Astrocyte (in vitro differentiated cells and primary cell): ENCODE results near the gene SLC6A20. TPM values are rescaled to one million over a fixed set of nuclear protein-coding genes. Genes with fewer than 3 reads are reported as not detected.

Experiments used
- DNase-seq: peaks from one replicate; pipeline ENCODE4 v3.0.0-alpha.2; 2010; ENCODE audit warnings: low read depth
- FAIRE-seq: peaks from 2 replicates; lab custom pipeline; 2011; peaks lifted over from hg19 to GRCh38; lab: Jason Lieb, UNC
- H2AFZ ChIP-seq: 2 replicates; pipeline ENCODE4 v1.6.0; 2012; ENCODE audit warnings: low read depth, low read length, inconsistent platforms
- H3K27ac ChIP-seq: 2 replicates; pipeline ENCODE4 v1.5.1; 2011; ENCODE audit warnings: low read depth, low read length, inconsistent platforms
- H3K27me3 ChIP-seq: 2 replicates; pipeline ENCODE4 v1.6.0; 2011; ENCODE audit warnings: low read length, inconsistent platforms; ENCODE audit not compliant: insufficient read depth
- H3K36me3 ChIP-seq: 2 replicates; pipeline ENCODE4 v1.5.1; 2011; ENCODE audit warnings: low read length, inconsistent platforms; ENCODE audit not compliant: insufficient read depth
- H3K4me1 ChIP-seq: 2 replicates; pipeline ENCODE4 v1.5.1; 2011; ENCODE audit warnings: low read length, inconsistent platforms; ENCODE audit not compliant: insufficient read depth
- H3K4me2 ChIP-seq: 2 replicates; pipeline ENCODE4 v1.6.0; 2012; ENCODE audit warnings: low read length, inconsistent platforms
- H3K4me3 ChIP-seq: 2 replicates; pipeline ENCODE4 v1.5.1; 2011; ENCODE audit warnings: low read depth, mild to moderate bottlenecking, low read length, inconsistent platforms; ENCODE audit not compliant: insufficient read depth
- H3K79me2 ChIP-seq: 2 replicates; pipeline ENCODE4 v1.6.0; 2012; ENCODE audit warnings: mild to moderate bottlenecking, low read length, inconsistent platforms; ENCODE audit not compliant: insufficient read depth
- H3K9ac ChIP-seq: 2 replicates; pipeline ENCODE4 v1.6.0; 2012; ENCODE audit warnings: mild to moderate bottlenecking, low read length, inconsistent platforms
- H3K9me3 ChIP-seq: 2 replicates; pipeline ENCODE4 v1.5.1; 2012; ENCODE audit warnings: low read depth, mild to moderate bottlenecking, low read length, inconsistent platforms; ENCODE audit not compliant: insufficient read depth
- H4K20me1 ChIP-seq: 2 replicates; pipeline ENCODE4 v1.6.0; 2012; ENCODE audit warnings: low read length, inconsistent platforms; ENCODE audit not compliant: insufficient read depth
- H3K27ac Mint-ChIP-seq: one replicate; pipeline ENCODE4 v1.8.0; 2021; ENCODE audit warnings: mild to moderate bottlenecking, mixed read lengths; ENCODE audit not compliant: unreplicated experiment
- H3K27me3 Mint-ChIP-seq: one replicate; pipeline ENCODE4 v1.8.0; 2021; ENCODE audit warnings: low read depth, mixed read lengths; ENCODE audit not compliant: unreplicated experiment
- H3K36me3 Mint-ChIP-seq: one replicate; pipeline ENCODE4 v1.8.0; 2021; ENCODE audit warnings: low read depth, mixed read lengths; ENCODE audit not compliant: unreplicated experiment
- H3K4me1 Mint-ChIP-seq: one replicate; pipeline ENCODE4 v1.8.0; 2021; ENCODE audit warnings: low read depth, mixed read lengths; ENCODE audit not compliant: unreplicated experiment
- H3K4me3 Mint-ChIP-seq: one replicate; pipeline ENCODE4 v1.8.0; 2021; ENCODE audit warnings: mild to moderate bottlenecking, moderate library complexity, mixed read lengths; ENCODE audit not compliant: unreplicated experiment
- H3K9me3 Mint-ChIP-seq: one replicate; pipeline ENCODE4 v1.8.0; 2021; ENCODE audit warnings: mild to moderate bottlenecking, mixed read lengths; ENCODE audit not compliant: unreplicated experiment
- CTCF ChIP-seq: IDR thresholded peaks from 2 replicates; pipeline ENCODE4 v1.5.1; 2011; ENCODE audit warnings: low read depth, mild to moderate bottlenecking, inconsistent platforms, low read length, moderate library complexity; ENCODE audit not compliant: insufficient read depth
- EZH2 ChIP-seq: IDR thresholded peaks from 2 replicates; pipeline ENCODE4 v1.6.1; 2012; ENCODE audit warnings: mild to moderate bottlenecking, low read length, inconsistent platforms; ENCODE audit not compliant: insufficient read depth
- total RNA-seq: library from RNA; stranded (reverse); gene quantifications from 2 replicates; pipeline ENCODE4 v1.2.1, GENCODE V29; 2021

SLC6A20 gene
- total RNA-seq, 1 donor from 2014 or later = not detected

- Mint-ChIP-seq H3K9me3 (no peaks in the 10 kb centered on the region), H3K4me1 (no peaks in the 10 kb centered on the region), H3K36me3 (peaks cover 1% of the 10 kb centered on the region), H3K27ac (no peak overlapping the region), H3K4me3 (no peak overlapping the region), H3K27me3 (peaks cover 67% of the 10 kb centered on the region)
- Histone ChIP-seq H3K9ac (no peak overlapping the region), H3K4me3 (no peak overlapping the region), H3K79me2 (no peaks in the 10 kb centered on the region), H3K27me3 (peaks cover 34% of the 10 kb centered on the region), H3K4me1 (no peaks in the 10 kb centered on the region), H3K4me2 (no peak overlapping the region), H3K36me3 (no peaks in the 10 kb centered on the region), H4K20me1 (no peaks in the 10 kb centered on the region), H3K9me3 (no peaks in the 10 kb centered on the region), H3K27ac (no peak overlapping the region), H2AFZ (no peak overlapping the region)
- TF ChIP-seq EZH2 (no peak), CTCF (no peak)
- FAIRE-seq = no peak
- DNase-seq = no peak
These were observed 21.5 kb downstream of the SLC6A20 start for GRCh38 chr3:45774581-45775521.

GRCh38 chr3:45773714-45774449 is 22.5 kb downstream of the SLC6A20 start:
- peaks cover 1% of the 10 kb centered on the region for H3K36me3 Mint-ChIP-seq
- H3K4me1 ChIP-seq = no peaks in the 10 kb centered on the region
- peaks cover 66% of the 10 kb centered on the region for H3K27me3 Mint-ChIP-seq
- FAIRE-seq (no peak), DNase-seq (no peak)
- H3K9me3 Mint-ChIP-seq = no peaks in the 10 kb centered on the region
- no peak overlapping the region for H3K4me2 ChIP-seq
- no peak overlapping the region for H3K27ac ChIP-seq
- H3K9ac ChIP-seq = no peak overlapping the region
- no peaks in the 10 kb centered on the region for H3K79me2 ChIP-seq
- H3K4me3 Mint-ChIP-seq = no peak overlapping the region
- no peak overlapping the region for H3K4me3 ChIP-seq
- no peaks in the 10 kb centered on the region for H3K36me3 ChIP-seq
- H3K4me1 Mint-ChIP-seq = no peaks in the 10 kb centered on the region
- no peak for TF ChIP-seq EZH2
- no peak for TF ChIP-seq CTCF
- no peak overlapping the region for H2AFZ ChIP-seq
- H3K27ac Mint-ChIP-seq = no peak overlapping the region
- peaks cover 35% of the 10 kb centered on the region for H3K27me3 ChIP-seq
- no peaks in the 10 kb centered on the region for H4K20me1 ChIP-seq
- no peaks in the 10 kb centered on the region for H3K9me3 ChIP-seq
